PFSK-1 (cell line): Measurements from ENCODE around the gene CPA4.

Source experiments
- FOXP2 ChIP-seq: optimal IDR thresholded peaks from 2 replicates; pipeline ENCODE3; 2011; ENCODE audit warnings: borderline replicate concordance, control low read depth, inconsistent platforms; ENCODE audit not compliant: insufficient read depth; ENCODE audit errors: extremely low read length, extremely low read depth
- POLR2AphosphoS5 ChIP-seq: IDR thresholded peaks from 2 replicates; pipeline ENCODE4 v1.6.1; 2012; ENCODE audit warnings: low read depth, mild to moderate bottlenecking, control low read depth, low read length, moderate library complexity
- SIN3A ChIP-seq: IDR thresholded peaks from 2 replicates; pipeline ENCODE4 v1.6.1; 2012; ENCODE audit warnings: mild to moderate bottlenecking, low read length, moderate library complexity, borderline replicate concordance; ENCODE audit not compliant: insufficient read depth
- TAF1 ChIP-seq: IDR thresholded peaks from 2 replicates; pipeline ENCODE4 v1.6.1; 2012; ENCODE audit warnings: low read length, control low read depth, borderline replicate concordance; ENCODE audit not compliant: insufficient read depth
- TF ChIP-seq, protein P1 (sequence below), 2 experiments: IDR thresholded peaks; 2 replicates each; pipeline versions ENCODE4 v1.6.1 to v1.8.0; 2011 to 2012; ENCODE audit warnings: low read depth in 2 of 2, low read length in 2 of 2, control low read depth in 1 of 2, inconsistent platforms in 1 of 2, mild to moderate bottlenecking in 1 of 2, moderate library complexity in 1 of 2; ENCODE audit not compliant: insufficient read depth in 1 of 2

Gene CPA4

GRCh38 chr7:130273933-130274255, 19.1 kb upstream of the CPA4 start:
- TF ChIP-seq SIN3A (no peak), FOXP2 (no peak), POLR2AphosphoS5 (no peak), TAF1 (no peak)
- TF ChIP-seq, protein P1, sequence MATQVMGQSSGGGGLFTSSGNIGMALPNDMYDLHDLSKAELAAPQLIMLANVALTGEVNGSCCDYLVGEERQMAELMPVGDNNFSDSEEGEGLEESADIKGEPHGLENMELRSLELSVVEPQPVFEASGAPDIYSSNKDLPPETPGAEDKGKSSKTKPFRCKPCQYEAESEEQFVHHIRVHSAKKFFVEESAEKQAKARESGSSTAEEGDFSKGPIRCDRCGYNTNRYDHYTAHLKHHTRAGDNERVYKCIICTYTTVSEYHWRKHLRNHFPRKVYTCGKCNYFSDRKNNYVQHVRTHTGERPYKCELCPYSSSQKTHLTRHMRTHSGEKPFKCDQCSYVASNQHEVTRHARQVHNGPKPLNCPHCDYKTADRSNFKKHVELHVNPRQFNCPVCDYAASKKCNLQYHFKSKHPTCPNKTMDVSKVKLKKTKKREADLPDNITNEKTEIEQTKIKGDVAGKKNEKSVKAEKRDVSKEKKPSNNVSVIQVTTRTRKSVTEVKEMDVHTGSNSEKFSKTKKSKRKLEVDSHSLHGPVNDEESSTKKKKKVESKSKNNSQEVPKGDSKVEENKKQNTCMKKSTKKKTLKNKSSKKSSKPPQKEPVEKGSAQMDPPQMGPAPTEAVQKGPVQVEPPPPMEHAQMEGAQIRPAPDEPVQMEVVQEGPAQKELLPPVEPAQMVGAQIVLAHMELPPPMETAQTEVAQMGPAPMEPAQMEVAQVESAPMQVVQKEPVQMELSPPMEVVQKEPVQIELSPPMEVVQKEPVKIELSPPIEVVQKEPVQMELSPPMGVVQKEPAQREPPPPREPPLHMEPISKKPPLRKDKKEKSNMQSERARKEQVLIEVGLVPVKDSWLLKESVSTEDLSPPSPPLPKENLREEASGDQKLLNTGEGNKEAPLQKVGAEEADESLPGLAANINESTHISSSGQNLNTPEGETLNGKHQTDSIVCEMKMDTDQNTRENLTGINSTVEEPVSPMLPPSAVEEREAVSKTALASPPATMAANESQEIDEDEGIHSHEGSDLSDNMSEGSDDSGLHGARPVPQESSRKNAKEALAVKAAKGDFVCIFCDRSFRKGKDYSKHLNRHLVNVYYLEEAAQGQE (IDR thresholded peaks at IDR 0.05; ENCODE audit: insufficient read depth in 1 of 2, low read depth in 2 of 2, low read length in 2 of 2): no peak

DNA sequence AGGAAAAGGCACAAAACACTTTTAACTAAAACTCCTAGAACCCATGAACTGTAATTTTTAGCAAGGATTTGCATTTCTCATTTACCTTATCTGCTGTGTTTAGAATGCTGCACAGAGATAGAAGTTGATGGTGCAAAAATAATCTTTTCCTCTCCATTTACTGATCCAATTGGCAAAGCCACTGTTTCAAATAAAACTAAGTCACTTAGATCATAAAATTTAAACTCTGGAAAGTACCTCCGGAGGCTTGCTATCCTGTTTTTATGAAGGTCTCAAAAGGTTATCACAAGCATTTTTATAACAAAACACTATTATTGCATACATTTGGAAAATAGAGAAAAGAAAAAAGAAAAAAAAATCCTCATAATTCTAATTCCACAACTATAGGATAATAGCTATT, 18.7 kb upstream of the CPA4 start:
- TF ChIP-seq SIN3A (no peak), TAF1 (no peak), FOXP2 (no peak), POLR2AphosphoS5 (no peak)
- TF ChIP-seq, protein P1 (IDR thresholded peaks at IDR 0.05; ENCODE audit: insufficient read depth in 1 of 2, low read depth in 2 of 2, low read length in 2 of 2): no peak

DNA sequence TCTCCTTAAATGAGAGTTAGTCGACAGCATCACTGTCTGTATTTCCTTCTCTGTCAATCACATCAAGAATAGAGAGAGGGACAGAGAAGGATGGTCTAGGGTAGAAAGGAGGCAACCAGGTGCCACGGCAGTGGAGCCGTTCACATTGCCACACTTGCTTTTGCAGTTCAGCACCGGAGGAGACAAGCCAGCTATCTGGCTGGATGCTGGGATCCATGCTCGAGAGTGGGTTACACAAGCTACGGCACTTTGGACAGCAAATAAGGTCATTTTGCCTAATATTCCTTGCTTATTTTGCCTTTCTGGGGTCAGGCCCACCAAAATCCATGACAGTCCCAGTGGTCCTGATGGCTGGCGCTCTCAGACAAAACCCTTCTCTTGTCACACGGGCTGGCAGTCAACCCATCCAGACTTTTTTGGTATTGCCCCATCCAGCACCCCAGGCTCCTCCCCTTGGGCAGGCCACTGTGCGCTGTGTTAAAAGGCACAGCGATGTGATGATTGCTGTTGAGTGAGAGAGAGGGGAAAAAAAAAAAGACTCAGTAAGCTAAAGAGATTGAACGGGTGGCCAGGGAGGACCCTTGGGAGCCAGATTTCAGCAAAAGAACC, 17.9 kb upstream of the CPA4 start:
- TF ChIP-seq, protein P1 (IDR thresholded peaks at IDR 0.05; ENCODE audit: insufficient read depth in 1 of 2, low read depth in 2 of 2, low read length in 2 of 2): no peak
- TF ChIP-seq POLR2AphosphoS5: no peak
- no peak for TF ChIP-seq TAF1
- TF ChIP-seq FOXP2: no peak
- no peak for TF ChIP-seq SIN3A

- TF ChIP-seq TAF1: no peak
- no peak for TF ChIP-seq POLR2AphosphoS5
- TF ChIP-seq, protein P1 (IDR thresholded peaks at IDR 0.05; ENCODE audit: insufficient read depth in 1 of 2, low read depth in 2 of 2, low read length in 2 of 2): no peak
- TF ChIP-seq SIN3A: no peak
- no peak for TF ChIP-seq FOXP2
These were observed 17.1 kb upstream of the CPA4 start for GRCh38 chr7:130275826-130276297.
